ENCODE data around the gene ADARB2.

Gene ADARB2

DNA sequence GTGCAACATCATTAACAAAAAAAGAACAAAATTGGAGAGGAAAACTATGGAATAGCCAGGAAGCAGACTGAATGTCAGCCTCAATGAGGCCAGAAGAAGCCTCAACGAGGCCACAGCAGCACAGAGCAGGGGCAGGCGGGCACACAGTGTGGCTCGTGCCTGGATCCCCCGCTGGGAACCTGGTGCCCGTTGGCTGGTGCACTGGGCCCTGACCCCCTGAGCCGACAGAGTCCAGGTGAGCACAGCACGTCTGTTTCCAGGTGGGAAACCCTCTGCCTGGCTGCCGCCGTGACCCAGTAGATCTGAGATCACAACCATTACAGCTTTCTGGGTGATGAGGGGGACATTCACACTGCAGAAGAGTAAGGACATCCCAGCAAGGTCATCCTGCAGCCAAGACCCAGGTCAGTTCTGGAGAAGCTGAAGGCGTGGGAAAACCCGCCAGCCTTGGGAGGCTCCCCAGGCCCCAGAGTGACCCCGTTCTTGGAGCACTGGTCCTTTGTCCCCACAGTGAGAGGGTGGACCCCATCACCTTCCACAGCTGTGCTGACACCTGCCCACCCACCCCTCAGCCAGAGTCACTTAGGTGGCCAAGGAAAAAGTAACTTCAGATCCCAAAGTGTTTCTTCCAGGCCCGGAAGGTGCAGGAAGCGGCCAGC lies 222.1 kb downstream of the ADARB2 start:
- Mint-ChIP-seq H3K9me3 (no peaks in the 10 kb centered on the region), H3K36me3 (ENCODE audit: low read depth) (no peaks in the 10 kb centered on the region), H3K27me3 (no peaks in the 10 kb centered on the region), H3K4me3 (no peak overlapping the region), H3K27ac (no peak overlapping the region), H3K4me1 (no peaks in the 10 kb centered on the region)
- DNase-seq (no peak), ATAC-seq (no peak)

DNA sequence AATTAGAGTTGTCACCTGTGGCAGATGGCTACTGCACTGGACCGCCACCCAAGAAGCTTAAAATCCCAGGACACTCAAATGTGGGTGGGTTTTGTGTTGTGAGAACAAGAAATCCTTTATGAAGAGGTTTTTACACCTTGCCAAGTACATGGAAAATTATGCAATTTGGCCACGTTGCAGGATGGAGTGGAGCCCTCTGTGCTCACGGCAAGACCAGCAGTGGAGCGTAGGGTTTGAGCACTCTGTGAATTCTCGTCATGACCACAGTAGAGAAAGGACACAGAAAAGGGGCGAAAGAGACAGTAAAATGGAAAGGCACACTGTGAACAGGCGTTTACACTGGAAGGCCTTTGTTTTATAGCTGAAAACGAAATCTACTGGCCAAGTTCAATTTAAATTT lies 222.6 kb downstream of the ADARB2 start:
- no peaks in the 10 kb centered on the region for H3K9me3 Mint-ChIP-seq
- no peaks in the 10 kb centered on the region for H3K36me3 Mint-ChIP-seq (ENCODE audit: low read depth)
- H3K4me3 Mint-ChIP-seq = no peak overlapping the region
- H3K27ac Mint-ChIP-seq = no peak overlapping the region
- ATAC-seq (no peak), DNase-seq (no peak)
- peaks cover 1% of the 10 kb centered on the region for H3K27me3 Mint-ChIP-seq
- no peaks in the 10 kb centered on the region for H3K4me1 Mint-ChIP-seq

DNA sequence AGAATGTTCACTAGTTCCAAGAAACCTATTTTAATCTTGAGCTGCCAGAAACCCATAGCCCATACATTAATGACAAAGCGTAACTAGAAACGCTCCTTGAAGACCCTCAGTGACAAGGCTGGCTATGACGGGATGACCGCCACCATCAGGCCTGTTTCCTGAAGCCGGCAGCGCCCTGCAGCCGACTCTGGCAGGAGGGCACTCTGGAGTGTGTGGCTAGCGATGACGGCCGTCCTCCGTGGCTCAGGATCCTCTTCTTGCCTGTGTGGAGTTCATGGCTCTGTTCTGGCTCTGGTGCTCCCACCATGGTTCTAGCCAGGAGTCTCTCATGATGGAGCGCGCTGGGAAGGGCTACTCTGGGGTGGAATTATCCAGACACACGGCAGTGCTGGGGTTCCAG lies 224.1 kb downstream of the ADARB2 start:
- Mint-ChIP-seq H3K4me3 (no peak overlapping the region), H3K27ac (no peak overlapping the region), H3K27me3 (peaks cover 1% of the 10 kb centered on the region), H3K36me3 (ENCODE audit: low read depth) (no peaks in the 10 kb centered on the region), H3K9me3 (no peaks in the 10 kb centered on the region), H3K4me1 (no peaks in the 10 kb centered on the region)
- ATAC-seq = no peak
- DNase-seq = no peak

- H3K4me1 Mint-ChIP-seq = no peaks in the 10 kb centered on the region
- peaks cover 5% of the 10 kb centered on the region for H3K9me3 Mint-ChIP-seq
- no peak overlapping the region for H3K27ac Mint-ChIP-seq
- no peaks in the 10 kb centered on the region for H3K36me3 Mint-ChIP-seq (ENCODE audit: low read depth)
- ATAC-seq = no peak
- peaks cover 4% of the 10 kb centered on the region for H3K27me3 Mint-ChIP-seq
- no peak overlapping the region for H3K4me3 Mint-ChIP-seq
- DNase-seq = no peak
Observed at GRCh38 chr10:1509011-1509530, 228.3 kb downstream of the ADARB2 start.

DNA sequence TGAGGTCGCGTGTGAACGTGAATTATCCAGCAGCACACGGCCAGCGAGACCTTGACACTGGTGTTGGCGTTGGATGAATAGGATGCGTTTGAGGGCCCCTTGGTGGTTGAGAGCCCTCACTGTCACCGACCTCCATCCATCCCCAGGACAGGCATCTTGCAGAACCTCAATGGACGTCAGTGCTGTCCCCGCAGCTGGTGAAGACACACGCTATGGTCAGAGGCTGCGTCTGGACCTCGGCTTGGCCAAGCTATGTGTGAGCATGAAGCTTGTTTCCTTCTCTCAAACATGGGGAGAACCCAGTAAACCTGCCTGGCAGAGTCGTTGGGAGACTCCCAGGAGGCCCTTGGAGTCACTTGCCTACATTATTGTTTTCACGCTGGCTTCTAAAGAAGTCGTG lies 229.2 kb downstream of the ADARB2 start:
- no peak overlapping the region for H3K27ac Mint-ChIP-seq
- H3K4me3 Mint-ChIP-seq = no peak overlapping the region
- ATAC-seq (no peak), DNase-seq (no peak)
- no peaks in the 10 kb centered on the region for H3K4me1 Mint-ChIP-seq
- H3K9me3 Mint-ChIP-seq = peaks cover 5% of the 10 kb centered on the region
- H3K36me3 Mint-ChIP-seq (ENCODE audit: low read depth) = no peaks in the 10 kb centered on the region
- peaks cover 4% of the 10 kb centered on the region for H3K27me3 Mint-ChIP-seq

GRCh38 chr10:1507436-1507835 lies 229.9 kb downstream of the ADARB2 start:
- H3K4me3 Mint-ChIP-seq = no peak overlapping the region
- no peak overlapping the region for H3K27ac Mint-ChIP-seq
- peaks cover 5% of the 10 kb centered on the region for H3K9me3 Mint-ChIP-seq
- peaks cover 4% of the 10 kb centered on the region for H3K27me3 Mint-ChIP-seq
- ATAC-seq (no peak), DNase-seq (no peak)
- H3K4me1 Mint-ChIP-seq = no peaks in the 10 kb centered on the region
- no peaks in the 10 kb centered on the region for H3K36me3 Mint-ChIP-seq (ENCODE audit: low read depth)

- H3K27ac Mint-ChIP-seq = no peak overlapping the region
Observed at GRCh38 chr10:1504940-1505339, 232.4 kb downstream of the ADARB2 start.

DNA sequence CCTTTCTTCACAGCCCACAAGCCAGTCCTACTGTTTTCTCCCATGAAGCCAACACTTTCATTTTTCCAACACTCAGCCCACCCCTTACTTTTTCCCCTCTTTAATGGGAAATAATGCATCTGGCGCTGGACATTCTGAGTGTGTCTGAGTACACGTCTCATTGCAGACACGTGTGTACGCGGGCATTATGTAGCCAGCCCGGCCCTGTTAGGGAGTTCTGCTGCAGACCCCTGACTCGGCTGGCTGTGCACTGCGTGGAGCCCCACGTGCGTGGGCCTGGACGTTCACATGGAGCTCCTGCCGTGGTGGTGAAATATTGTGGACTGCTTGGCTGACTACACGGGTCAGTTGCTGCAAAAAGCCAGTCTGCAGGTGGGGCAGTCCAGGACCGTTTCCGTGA lies 233.0 kb downstream of the ADARB2 start:
- H3K36me3 Mint-ChIP-seq (ENCODE audit: low read depth) = no peaks in the 10 kb centered on the region

More at GRCh38 chr10:1504940-1505339, 232.4 kb downstream of the ADARB2 start:
- H3K9me3 Mint-ChIP-seq = peaks cover 5% of the 10 kb centered on the region
- H3K27me3 Mint-ChIP-seq = peaks cover 4% of the 10 kb centered on the region
- no peak for DNase-seq
- ATAC-seq = no peak
- H3K4me3 Mint-ChIP-seq = no peak overlapping the region
- H3K36me3 Mint-ChIP-seq (ENCODE audit: low read depth) = no peaks in the 10 kb centered on the region
- H3K4me1 Mint-ChIP-seq = no peaks in the 10 kb centered on the region

DNA sequence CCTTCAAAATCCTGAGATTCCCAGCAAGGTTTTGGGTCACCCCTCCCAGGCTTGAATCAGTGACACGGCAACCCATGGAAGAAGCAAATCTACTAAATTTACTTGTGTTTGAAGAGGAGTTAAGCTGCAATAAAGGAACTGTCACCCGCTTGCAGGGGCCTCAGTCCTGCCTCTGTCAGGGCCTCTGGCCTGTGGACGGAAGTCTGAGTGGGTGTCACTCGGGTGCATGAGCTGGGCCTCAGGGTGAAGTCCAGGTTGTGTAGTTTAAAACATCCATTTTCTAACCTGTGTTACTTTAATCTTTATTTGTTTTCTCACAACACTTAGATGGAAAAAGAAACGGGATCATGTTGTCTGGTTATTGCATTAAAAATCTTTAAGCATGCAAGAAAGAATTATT lies 234.9 kb downstream of the ADARB2 start:
- Mint-ChIP-seq H3K4me1 (no peaks in the 10 kb centered on the region), H3K27me3 (peaks cover 2% of the 10 kb centered on the region)
- no peak for ATAC-seq

More for the DNA sequence above, 233.0 kb downstream of the ADARB2 start:
- peaks cover 5% of the 10 kb centered on the region for H3K9me3 Mint-ChIP-seq
- peaks cover 2% of the 10 kb centered on the region for H3K27me3 Mint-ChIP-seq
- ATAC-seq = no peak
- no peak overlapping the region for H3K27ac Mint-ChIP-seq
- no peak overlapping the region for H3K4me3 Mint-ChIP-seq
- DNase-seq = no peak
- H3K4me1 Mint-ChIP-seq = no peaks in the 10 kb centered on the region

DNA sequence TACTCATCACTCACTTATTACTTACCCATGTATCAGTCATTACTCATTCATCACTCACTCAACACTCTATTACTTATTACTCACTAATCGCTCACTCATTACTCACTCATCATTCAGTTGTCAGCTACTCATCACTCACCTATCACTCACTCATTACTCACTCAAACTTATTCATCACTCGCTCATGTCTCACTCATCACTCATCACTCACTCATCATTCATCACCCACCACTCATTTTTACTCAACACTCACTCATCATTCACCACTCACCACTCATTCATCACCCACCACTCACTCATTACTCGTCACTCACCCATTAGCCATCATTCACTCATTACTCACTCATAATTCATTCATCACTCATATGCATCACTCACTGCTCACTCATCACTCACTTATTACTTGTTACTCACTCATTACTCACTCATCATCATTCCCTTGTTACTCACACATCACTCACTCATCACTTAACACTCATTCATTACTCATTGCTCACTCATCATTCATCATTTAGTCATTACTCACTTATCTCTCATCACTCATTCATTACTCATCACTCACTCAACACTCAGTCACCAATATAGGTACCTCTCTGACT lies 237.9 kb downstream of the ADARB2 start:
- H3K36me3 Mint-ChIP-seq (ENCODE audit: low read depth) = no peaks in the 10 kb centered on the region
- H3K27ac Mint-ChIP-seq = no peak overlapping the region
- H3K4me1 Mint-ChIP-seq = no peaks in the 10 kb centered on the region
- no peaks in the 10 kb centered on the region for H3K9me3 Mint-ChIP-seq
- ATAC-seq (peak; percentile 62), DNase-seq (no peak)
- no peak overlapping the region for H3K4me3 Mint-ChIP-seq
- H3K27me3 Mint-ChIP-seq = no peaks in the 10 kb centered on the region

More for the DNA sequence above, 234.9 kb downstream of the ADARB2 start:
- DNase-seq = no peak
- Mint-ChIP-seq H3K4me3 (no peak overlapping the region), H3K27ac (no peak overlapping the region), H3K9me3 (peaks cover 5% of the 10 kb centered on the region), H3K36me3 (ENCODE audit: low read depth) (no peaks in the 10 kb centered on the region)

- ATAC-seq (peak; percentile 41), DNase-seq (no peak)
- Mint-ChIP-seq H3K36me3 (ENCODE audit: low read depth) (no peaks in the 10 kb centered on the region), H3K4me1 (no peaks in the 10 kb centered on the region), H3K4me3 (no peak overlapping the region), H3K27me3 (no peaks in the 10 kb centered on the region), H3K27ac (no peak overlapping the region), H3K9me3 (no peaks in the 10 kb centered on the region)
Observed at GRCh38 chr10:1498746-1499358, 238.5 kb downstream of the ADARB2 start.

- H3K9me3 Mint-ChIP-seq = no peaks in the 10 kb centered on the region
- no peak overlapping the region for H3K4me3 Mint-ChIP-seq
- ATAC-seq (no peak), DNase-seq (no peak)
- no peaks in the 10 kb centered on the region for H3K36me3 Mint-ChIP-seq (ENCODE audit: low read depth)
- no peaks in the 10 kb centered on the region for H3K4me1 Mint-ChIP-seq
- H3K27me3 Mint-ChIP-seq = peaks cover 4% of the 10 kb centered on the region
- no peak overlapping the region for H3K27ac Mint-ChIP-seq
Observed at GRCh38 chr10:1495915-1496517, 241.3 kb downstream of the ADARB2 start.

GRCh38 chr10:1492641-1493040 lies 244.7 kb downstream of the ADARB2 start:
- no peak overlapping the region for H3K27ac Mint-ChIP-seq
- H3K4me3 Mint-ChIP-seq = no peak overlapping the region
- no peaks in the 10 kb centered on the region for H3K9me3 Mint-ChIP-seq
- H3K36me3 Mint-ChIP-seq (ENCODE audit: low read depth) = no peaks in the 10 kb centered on the region
- peaks cover 4% of the 10 kb centered on the region for H3K27me3 Mint-ChIP-seq
- no peak for DNase-seq
- ATAC-seq = no peak
- peaks cover 3% of the 10 kb centered on the region for H3K4me1 Mint-ChIP-seq

DNA sequence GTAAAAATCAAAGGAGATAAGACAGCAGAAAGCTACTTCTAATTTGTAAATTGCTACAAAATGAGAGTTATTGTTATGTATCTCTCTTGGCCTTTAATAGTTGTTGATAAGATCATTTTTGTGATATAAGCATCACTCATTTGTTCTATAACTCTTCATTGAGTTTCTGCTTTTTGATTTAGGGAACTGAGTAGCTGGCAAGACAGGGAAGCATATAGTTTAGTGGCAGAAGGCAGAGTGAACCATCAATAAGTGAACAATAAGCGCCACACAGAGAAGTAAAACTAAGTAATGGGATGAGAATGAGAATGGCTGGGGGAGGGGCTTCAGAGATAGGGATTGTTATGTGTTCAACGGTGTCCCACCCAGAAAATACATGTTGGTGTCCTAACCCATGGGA lies 245.4 kb downstream of the ADARB2 start:
- Mint-ChIP-seq H3K9me3 (no peaks in the 10 kb centered on the region), H3K27ac (no peak overlapping the region), H3K27me3 (peaks cover 4% of the 10 kb centered on the region), H3K4me1 (peaks cover 3% of the 10 kb centered on the region), H3K36me3 (ENCODE audit: low read depth) (no peaks in the 10 kb centered on the region), H3K4me3 (no peak overlapping the region)
- no peak for ATAC-seq
- no peak for DNase-seq

DNA sequence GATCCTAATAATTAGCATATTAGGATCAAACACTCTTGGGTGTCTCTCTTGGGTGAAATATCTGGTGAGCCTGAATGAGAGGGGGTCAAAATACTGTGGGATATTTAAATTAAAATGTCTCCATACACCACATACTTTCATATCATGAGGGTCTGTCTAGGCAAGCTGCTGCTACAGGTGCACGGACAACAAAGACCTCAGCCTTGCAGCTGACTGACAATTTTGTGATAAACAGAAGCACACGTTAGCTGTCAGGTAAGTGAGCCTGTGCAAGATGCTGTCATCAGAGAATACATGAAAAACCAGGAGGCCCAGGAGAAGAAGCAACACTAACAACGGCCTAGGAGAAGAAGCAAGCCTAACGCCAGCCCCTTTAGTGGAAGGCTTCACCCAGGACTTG lies 247.5 kb downstream of the ADARB2 start:
- ATAC-seq = no peak

More for the DNA sequence above, 247.5 kb downstream of the ADARB2 start:
- H3K27me3 Mint-ChIP-seq = peaks cover 4% of the 10 kb centered on the region
- no peaks in the 10 kb centered on the region for H3K9me3 Mint-ChIP-seq
- DNase-seq = no peak
- H3K4me1 Mint-ChIP-seq = peaks cover 3% of the 10 kb centered on the region
- no peak overlapping the region for H3K4me3 Mint-ChIP-seq
- no peaks in the 10 kb centered on the region for H3K36me3 Mint-ChIP-seq (ENCODE audit: low read depth)
- H3K27ac Mint-ChIP-seq = no peak overlapping the region

Measured in activated naive CD8-positive, alpha-beta T cell treated with anti-CD3 and anti-CD28 coated beads, Interleukin-2, amount 50 U/mL, for 24 hours (primary cell).